SU-DHL-6 (cell line): Measurements from ENCODE around the gene CHURC1.

Experiments used
- CTCF ChIP-seq: fragments of 200-600 bp; sonication (generic); IDR thresholded peaks from one replicate; pipeline ENCODE4 v1.5.1; 2017; ENCODE audit warnings: antibody characterized with exemption, mild to moderate bottlenecking, low read length, moderate library complexity; ENCODE audit not compliant: insufficient read depth, poor library complexity, severe bottlenecking
- EZH2phosphoT487 ChIP-seq: fragments of 200-600 bp; sonication (generic), shearing (Covaris generic); conservative IDR thresholded peaks from 2 replicates; pipeline ENCODE4 v1.6.1; 2018; ENCODE audit warnings: mild to moderate bottlenecking, antibody characterized with exemption, low read length, moderate library complexity, mixed read lengths

- TF ChIP-seq CTCF = no peak
- TF ChIP-seq EZH2phosphoT487 = no peak
These were observed 16.9 kb downstream of the CHURC1 start for GRCh38 chr14:64931123-64931522.
